ENCODE results near the gene KRTAP20-2.

Gene KRTAP20-2

GRCh38 chr21:30634906-30635305, at the start of gene KRTAP20-2:
TSS of gene KRTAP20-2 (plus strand) at chr21:30635206. CDS start at chr21:30635264, 58 bp downstream.
- H3K4me1 ChIP-seq, result no peaks in the 10 kb centered on the region
- H4K20me1 ChIP-seq, result no peaks in the 10 kb centered on the region
- no peak within 1 kb of the TSS for H3K9ac ChIP-seq
- H3K36me3 ChIP-seq, result no peaks in the 10 kb centered on the region
- no peaks in the 10 kb centered on the region for H3K9me3 ChIP-seq (replicated peaks in 1 of 11)
- H3K27me3 ChIP-seq, result no peaks in the 10 kb centered on the region
- no peak within 1 kb of the TSS for H3K4me2 ChIP-seq
- no peak within 1 kb of the TSS for H3K27ac ChIP-seq
- no peak for TF ChIP-seq Cebpa-rat (IDR thresholded peaks at IDR 0.05)
- no peak within 1 kb of the TSS for H3K4me3 ChIP-seq

DNA sequence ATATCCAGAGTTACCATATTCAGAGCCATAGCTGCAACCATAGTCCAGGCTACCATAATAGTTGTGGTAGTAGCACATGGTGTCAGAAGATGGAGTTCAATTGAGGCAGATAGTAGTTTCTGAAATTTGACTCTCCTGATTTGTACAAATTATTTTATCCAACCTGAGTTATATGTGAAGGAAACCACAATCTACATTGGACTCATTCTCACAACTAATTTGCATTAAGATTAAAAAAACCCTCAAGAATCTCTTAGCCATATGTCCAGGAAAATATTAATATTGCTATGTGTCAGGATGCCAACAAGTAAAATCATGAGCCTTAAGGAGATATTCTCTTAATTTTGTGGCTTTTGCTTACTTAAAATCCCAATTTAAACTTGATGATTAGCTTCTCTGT, 44.7 kb upstream of the KRTAP20-2 start, which contains the start of gene KRTAP22-2:
TSS of gene KRTAP22-2 (minus strand) at position 101 of the 400 bp plus-strand sequence.
- Histone ChIP-seq H3K9me3 (replicated peaks in 1 of 11) (no peaks in the 10 kb centered on the region), H3K27me3 (no peaks in the 10 kb centered on the region), H3K27ac (no peak within 1 kb of the TSS), H3K4me2 (no peak within 1 kb of the TSS), H4K20me1 (no peaks in the 10 kb centered on the region), H3K4me3 (no peak within 1 kb of the TSS), H3K4me1 (no peaks in the 10 kb centered on the region), H3K9ac (no peak within 1 kb of the TSS), H3K36me3 (no peaks in the 10 kb centered on the region)
- no peak for TF ChIP-seq Cebpa-rat (IDR thresholded peaks at IDR 0.05)

GRCh38 chr21:30592140-30592539, 42.9 kb upstream of the KRTAP20-2 start, which contains the start of gene KRTAP6-3:
TSS of gene KRTAP6-3 (plus strand) at chr21:30592440. CDS start at chr21:30592446, 6 bp downstream.
- H3K9me3 ChIP-seq (replicated peaks in 1 of 11), result no peaks in the 10 kb centered on the region
- H3K36me3 ChIP-seq, result no peaks in the 10 kb centered on the region
- H3K4me2 ChIP-seq, result no peak within 1 kb of the TSS
- no peak within 1 kb of the TSS for H3K4me3 ChIP-seq
- H3K9ac ChIP-seq, result no peak within 1 kb of the TSS
- no peak within 1 kb of the TSS for H3K27ac ChIP-seq
- no peaks in the 10 kb centered on the region for H3K4me1 ChIP-seq
- TF ChIP-seq Cebpa-rat (IDR thresholded peaks at IDR 0.05), result no peak
- H3K27me3 ChIP-seq, result no peaks in the 10 kb centered on the region
- H4K20me1 ChIP-seq, result no peaks in the 10 kb centered on the region

- no peaks in the 10 kb centered on the region for H3K27me3 ChIP-seq
- no peaks in the 10 kb centered on the region for H4K20me1 ChIP-seq
- H3K4me2 ChIP-seq, result no peak within 1 kb of the TSS
- H3K4me1 ChIP-seq, result no peaks in the 10 kb centered on the region
- no peaks in the 10 kb centered on the region for H3K36me3 ChIP-seq
- 0 out of 22 replicates have a peak, but pooled peaks cover 0 to 3% (median 0%) of the 10 kb centered on the region in 11 experiments for H3K9me3 ChIP-seq (replicated peaks in 1 of 11)
- no peak within 1 kb of the TSS for H3K9ac ChIP-seq
- H3K4me3 ChIP-seq, result no peak within 1 kb of the TSS
- H3K27ac ChIP-seq, result no peak within 1 kb of the TSS
- TF ChIP-seq Cebpa-rat (IDR thresholded peaks at IDR 0.05), result no peak
These were observed 36.2 kb upstream of the KRTAP20-2 start, which contains the start of gene KRTAP6-2 for GRCh38 chr21:30598802-30599201. TSS of gene KRTAP6-2 (minus strand) at chr21:30598902. CDS start at chr21:30598874, 28 bp downstream.

DNA sequence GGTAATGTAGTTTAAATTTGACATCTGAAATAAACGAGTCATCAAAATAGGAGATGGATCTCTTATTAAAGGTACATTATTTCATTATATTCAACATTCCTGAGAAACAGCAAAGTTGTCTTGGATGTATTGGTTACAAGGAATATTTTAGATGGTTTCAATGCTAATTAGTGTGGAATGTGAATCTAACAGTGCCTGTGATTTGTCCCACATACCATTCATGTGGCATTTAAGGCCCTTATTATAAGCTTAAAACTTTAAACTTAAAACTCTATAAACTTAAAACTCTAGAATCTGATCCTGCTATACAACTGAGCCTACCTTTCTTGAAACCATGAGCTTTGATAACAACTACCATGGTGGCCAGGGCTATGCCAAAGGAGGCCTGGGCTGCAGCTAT, 34.2 kb upstream of the KRTAP20-2 start, which contains the start of gene KRTAP22-1:
TSS of gene KRTAP22-1 (plus strand) at position 301 of the 400 bp plus-strand sequence.
- Histone ChIP-seq H3K27ac (no peak within 1 kb of the TSS), H4K20me1 (no peaks in the 10 kb centered on the region), H3K4me2 (no peak within 1 kb of the TSS), H3K9ac (no peak within 1 kb of the TSS), H3K4me1 (no peaks in the 10 kb centered on the region), H3K4me3 (no peak within 1 kb of the TSS), H3K9me3 (replicated peaks in 1 of 11) (0 out of 22 replicates have a peak, but pooled peaks cover 0 to 3% (median 0%) of the 10 kb centered on the region in 11 experiments), H3K27me3 (no peaks in the 10 kb centered on the region), H3K36me3 (no peaks in the 10 kb centered on the region)
- TF ChIP-seq Cebpa-rat (IDR thresholded peaks at IDR 0.05), result no peak

GRCh38 chr21:30605968-30606367, 29.0 kb upstream of the KRTAP20-2 start:
- H3K4me2 ChIP-seq, result no peak overlapping the region
- 0 out of 22 replicates have a peak, but pooled peaks cover 0 to 3% (median 0%) of the 10 kb centered on the region in 11 experiments for H3K9me3 ChIP-seq (replicated peaks in 1 of 11)
- no peaks in the 10 kb centered on the region for H3K36me3 ChIP-seq
- no peak for TF ChIP-seq Cebpa-rat (IDR thresholded peaks at IDR 0.05)
- H3K9ac ChIP-seq, result no peak overlapping the region
- no peaks in the 10 kb centered on the region for H4K20me1 ChIP-seq
- H3K4me1 ChIP-seq, result no peaks in the 10 kb centered on the region
- H3K4me3 ChIP-seq, result no peak overlapping the region
- H3K27ac ChIP-seq, result no peak overlapping the region
- H3K27me3 ChIP-seq, result no peaks in the 10 kb centered on the region

- Histone ChIP-seq H3K9ac (no peak overlapping the region), H3K4me2 (no peak overlapping the region), H3K36me3 (no peaks in the 10 kb centered on the region), H3K4me1 (no peaks in the 10 kb centered on the region), H3K27ac (no peak overlapping the region), H4K20me1 (no peaks in the 10 kb centered on the region), H3K9me3 (replicated peaks in 1 of 11) (no peaks in the 10 kb centered on the region), H3K27me3 (no peaks in the 10 kb centered on the region), H3K4me3 (no peak overlapping the region)
- TF ChIP-seq Cebpa-rat (IDR thresholded peaks at IDR 0.05), result no peak
These were observed 22.9 kb upstream of the KRTAP20-2 start for GRCh38 chr21:30612132-30612531.

DNA sequence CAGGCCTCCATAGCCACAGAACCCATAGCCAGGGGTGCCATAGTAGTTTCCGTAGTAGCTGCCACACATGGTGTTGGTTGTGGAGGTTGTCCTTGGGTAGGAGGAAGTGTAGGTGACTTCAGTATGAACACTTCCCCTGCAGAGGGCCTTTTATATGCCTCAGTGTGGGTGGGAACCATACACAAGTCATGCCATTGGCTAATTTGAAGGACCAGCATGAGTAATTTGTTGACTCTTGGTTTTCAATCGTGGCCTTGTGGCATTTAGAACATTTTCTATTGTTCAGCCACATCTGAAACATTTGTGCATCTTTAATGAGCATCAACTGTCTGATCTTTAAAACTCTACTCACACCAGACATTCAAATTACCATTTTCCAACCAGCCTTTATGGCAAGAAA, 21.2 kb upstream of the KRTAP20-2 start, which contains the start of gene KRTAP6-1:
TSS of gene KRTAP6-1 (minus strand) at position 95 of the 400 bp plus-strand sequence. CDS start at position 69, 26 bp downstream.
- Histone ChIP-seq H3K4me3 (no peak within 1 kb of the TSS), H3K27me3 (no peaks in the 10 kb centered on the region), H3K4me2 (no peak within 1 kb of the TSS), H3K36me3 (no peaks in the 10 kb centered on the region), H3K9ac (no peak within 1 kb of the TSS), H3K27ac (no peak within 1 kb of the TSS), H3K9me3 (replicated peaks in 1 of 11) (no peaks in the 10 kb centered on the region), H3K4me1 (no peaks in the 10 kb centered on the region), H4K20me1 (no peaks in the 10 kb centered on the region)
- no peak for TF ChIP-seq Cebpa-rat (IDR thresholded peaks at IDR 0.05)

- H3K27ac ChIP-seq, result no peak overlapping the region
- no peak for TF ChIP-seq Cebpa-rat (IDR thresholded peaks at IDR 0.05)
- H4K20me1 ChIP-seq, result no peaks in the 10 kb centered on the region
- H3K27me3 ChIP-seq, result no peaks in the 10 kb centered on the region
- no peaks in the 10 kb centered on the region for H3K9me3 ChIP-seq (replicated peaks in 1 of 11)
- H3K9ac ChIP-seq, result no peak overlapping the region
- H3K4me1 ChIP-seq, result peaks cover 0 to 7% (median 0%) of the 10 kb centered on the region in 10 experiments; a peak in 4 of 20 replicates
- H3K4me2 ChIP-seq, result no peak overlapping the region
- no peak overlapping the region for H3K4me3 ChIP-seq
- H3K36me3 ChIP-seq, result no peaks in the 10 kb centered on the region
These were observed 19.8 kb upstream of the KRTAP20-2 start for GRCh38 chr21:30615199-30615598.

DNA sequence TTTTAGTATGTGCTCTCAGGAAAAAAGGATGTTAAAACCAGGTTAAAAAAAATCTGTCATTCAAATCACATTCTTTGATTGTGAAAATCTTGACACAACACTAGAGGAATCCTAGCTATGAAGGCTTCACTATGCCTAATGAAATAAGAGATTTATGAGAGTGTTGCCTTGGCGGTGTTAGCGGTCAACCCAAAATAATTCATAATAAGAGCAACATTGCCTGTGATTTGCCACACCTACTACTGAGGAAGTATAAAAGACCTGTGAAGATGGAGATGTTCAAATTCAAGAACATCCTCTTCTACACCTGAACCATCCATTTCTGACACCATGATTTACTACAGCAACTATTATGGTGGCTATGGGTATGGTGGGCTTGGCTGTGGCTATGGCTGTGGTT, 18.9 kb upstream of the KRTAP20-2 start, which contains the start of gene KRTAP20-1:
TSS of gene KRTAP20-1 (plus strand) at position 301 of the 400 bp plus-strand sequence. CDS start at position 331, 30 bp downstream.
- no peak within 1 kb of the TSS for H3K4me3 ChIP-seq
- H3K36me3 ChIP-seq, result no peaks in the 10 kb centered on the region
- no peaks in the 10 kb centered on the region for H3K27me3 ChIP-seq
- no peak for TF ChIP-seq Cebpa-rat (IDR thresholded peaks at IDR 0.05)
- H4K20me1 ChIP-seq, result no peaks in the 10 kb centered on the region
- peaks cover 0 to 13% (median 0%) of the 10 kb centered on the region in 10 experiments; a peak in 4 of 20 replicates for H3K4me1 ChIP-seq
- no peak within 1 kb of the TSS for H3K27ac ChIP-seq
- no peaks in the 10 kb centered on the region for H3K9me3 ChIP-seq (replicated peaks in 1 of 11)
- no peak within 1 kb of the TSS for H3K4me2 ChIP-seq
- no peak within 1 kb of the TSS for H3K9ac ChIP-seq
